H1 (cell line): ENCODE results near the gene STAMBPL1. TPM values are rescaled to one million over a fixed set of nuclear protein-coding genes. Genes with fewer than 3 reads are reported as not detected.

Source experiments
- CBX5 ChIP-seq: fragments of 300-800, 300-1000 bp; sonication (generic); IDR thresholded peaks from 2 replicates; pipeline ENCODE4 v1.7.1; 2016; ENCODE audit warnings: antibody characterized with exemption, low read length, low read depth
- CHD2 ChIP-seq: IDR thresholded peaks from 2 replicates; pipeline ENCODE4 v1.6.1; 2012; ENCODE audit warnings: low read length, improper control_type of control experiment
- CTBP2 ChIP-seq: IDR thresholded peaks from 2 replicates; pipeline ENCODE4 v1.7.0; 2011; ENCODE audit warnings: borderline replicate concordance, mild to moderate bottlenecking, moderate library complexity, mixed read lengths, low read length; ENCODE audit not compliant: insufficient read depth, insufficient read length
- EP300 ChIP-seq, 2 experiments: IDR thresholded peaks; 1 replicate in 1 of 2; 2 replicates in 1 of 2; pipeline ENCODE4 v1.6.1; 2011 to 2012; ENCODE audit warnings: low read depth in 2 of 2, low read length in 2 of 2, mild to moderate bottlenecking in 2 of 2, borderline replicate concordance in 1 of 2, inconsistent platforms in 1 of 2, moderate library complexity in 1 of 2
- RNF2 ChIP-seq: fragments of 200-900, 300-1000 bp; sonication (generic); IDR thresholded peaks from 2 replicates; pipeline ENCODE4 v1.7.1; 2016; ENCODE audit warnings: borderline replicate concordance, low read depth, mild to moderate bottlenecking, antibody characterized with exemption, low read length; ENCODE audit not compliant: poor library complexity, severe bottlenecking; ENCODE audit errors: missing control alignments
- SIX5 ChIP-seq: IDR thresholded peaks from 2 replicates; pipeline ENCODE4 v1.6.1; 2011; ENCODE audit warnings: mild to moderate bottlenecking, low read depth, low read length
- SRF ChIP-seq: IDR thresholded peaks from 2 replicates; pipeline ENCODE4 v1.6.1; 2011; ENCODE audit warnings: mild to moderate bottlenecking, low read depth, low read length, moderate library complexity
- polyA plus RNA-seq, 7 experiments: library from polyadenylated mRNA; depleted of rRNA in 3 of 7; stranded (reverse) in 5 of 7; unstranded in 2 of 7; fragments of >200 nt in 5 of 7; fragments of 200-250 nt in 2 of 7; gene quantifications; 1 replicate in 5 of 7; 2 replicates in 1 of 7; 4 replicates in 1 of 7; pipeline versions ENCODE4 v1.2.1 to v1.2.3, GENCODE V29; 2011 to 2013; ENCODE audit warnings: missing spikeins in 2 of 7, mixed read lengths in 2 of 7
- total RNA-seq: library from RNA; stranded (reverse); fragmentation: NEBNext Ultra II Directional; extraction: Animal tissue kit (Norgen Biotek cat#: 25700); gene quantifications from 2 replicates; pipeline ENCODE4 v1.2.1, GENCODE V29; 2021

The STAMBPL1 gene
- total and polyA plus RNA-seq, 2 of the 8 experiments (the other 6 are each of a cell fraction or from before 2014, with no cell fraction given), result 5.5 TPM

GRCh38 chr10:88946200-88946599 lies 66.2 kb downstream of the STAMBPL1 start (continued):
- TF ChIP-seq RNF2 (no peak), CHD2 (no peak), SRF (no peak), CTBP2 (no peak), EP300 (IDR thresholded peaks at IDR 0.05; ENCODE audit: borderline replicate concordance in 1 of 2, low read depth in 2 of 2, low read length in 2 of 2) (no peak), SIX5 (no peak), CBX5 (no peak)
- TF ChIP-seq, all 59 proteins: peak for 0
